HepG2 (cell line): ENCODE results near the gene HES7. TPM values are rescaled to one million over a fixed set of nuclear protein-coding genes. Genes with fewer than 3 reads are reported as not detected.
A peak's percentile ranks its signal among the peaks of the same experiment; 100 is the strongest.

Experiments used
- ERF ChIP-seq: IDR thresholded peaks from 2 replicates; pipeline ENCODE4 v1.6.1; 2018; ENCODE audit warnings: missing biosample characterization, missing genetic modification reagents
- HMGA1 ChIP-seq: sonication (generic); formaldehyde crosslinking; conservative IDR thresholded peaks from 2 replicates; pipeline ENCODE4 v1.4.0; 2020; ENCODE audit warnings: missing genetic modification reagents
- HOXA7 ChIP-seq: sonication (generic); formaldehyde crosslinking; IDR thresholded peaks from 2 replicates; pipeline ENCODE4 v1.8.1; 2022; ENCODE audit warnings: mild to moderate bottlenecking, missing genetic modification reagents, moderate library complexity
- KMT2B ChIP-seq: IDR thresholded peaks from 2 replicates; pipeline ENCODE4 v1.6.1; 2016; ENCODE audit warnings: missing genetic modification reagents, missing compliant biosample characterization
- MBNL3 ChIP-seq: fragments of 250-450 bp; sonication (Bioruptor Pico); conservative IDR thresholded peaks from 2 replicates; pipeline ENCODE4 v1.8.0; 2022; ENCODE audit warnings: mild to moderate bottlenecking, inconsistent platforms
- SNAPC2 ChIP-seq: sonication (generic); formaldehyde crosslinking; IDR thresholded peaks from 2 replicates; pipeline ENCODE4 v1.8.1; 2022; ENCODE audit warnings: mild to moderate bottlenecking, missing genetic modification reagents
- U2AF2 ChIP-seq: fragments of 200-400 bp; formaldehyde crosslinking; IDR thresholded peaks from 2 replicates; pipeline ENCODE4 v1.6.1; 2017; ENCODE audit warnings: low read depth, mild to moderate bottlenecking, low read length
- ZBTB7B ChIP-seq: sonication (generic); formaldehyde crosslinking; IDR thresholded peaks from 2 replicates; pipeline ENCODE4 v1.4.0; 2020; ENCODE audit warnings: missing genetic modification reagents
- ZFP62 ChIP-seq: sonication (generic); formaldehyde crosslinking; IDR thresholded peaks from 2 replicates; pipeline ENCODE4 v1.4.0; 2020; ENCODE audit warnings: missing genetic modification reagents
- ZNF333 ChIP-seq: sonication (generic); formaldehyde crosslinking; IDR thresholded peaks from 2 replicates; pipeline ENCODE4 v1.4.0; 2020; ENCODE audit warnings: mild to moderate bottlenecking, missing genetic modification reagents, borderline replicate concordance
- ZNF552 ChIP-seq: sonication (generic); formaldehyde crosslinking; IDR thresholded peaks from 2 replicates; pipeline ENCODE4 v1.9.0; 2022; ENCODE audit warnings: missing genetic modification reagents, mild to moderate bottlenecking, borderline replicate concordance
- ZSCAN21 ChIP-seq: sonication (generic); formaldehyde crosslinking; IDR thresholded peaks from 2 replicates; pipeline ENCODE4 v1.8.0; 2022; ENCODE audit warnings: mild to moderate bottlenecking, missing genetic modification reagents, moderate library complexity, borderline replicate concordance
- polyA plus RNA-seq, 8 experiments: library from polyadenylated mRNA; depleted of rRNA in 3 of 8; stranded (reverse) in 7 of 8; unstranded in 1 of 8; fragments of >200 nt; fragmentation: Illumina TruSeq in 4 of 8; extraction: Trizol in 4 of 8; gene quantifications; 2 replicates each; pipeline versions ENCODE4 v1.2.1 to v1.2.3, GENCODE V29; 2011 to 2016; ENCODE audit warnings: low read depth in 4 of 8, missing spikeins in 1 of 8, mixed read lengths in 1 of 8; ENCODE audit not compliant: insufficient read depth in 1 of 8
- total RNA-seq, 5 experiments: library from RNA; depleted of rRNA; stranded (reverse); fragments of >200 nt; fragmentation: Illumina TruSeq; extraction: Trizol; gene quantifications; 2 replicates each; pipeline ENCODE4 v1.2.3, GENCODE V29; 2016; ENCODE audit warnings: low read depth in 1 of 5
- TF ChIP-seq, protein P1 (sequence below): sonication (generic); formaldehyde crosslinking; IDR thresholded peaks from 2 replicates; pipeline ENCODE4 v1.5.1; 2020; ENCODE audit warnings: mild to moderate bottlenecking, missing genetic modification reagents, moderate library complexity
- TF ChIP-seq, protein P2 (sequence below): sonication (generic); formaldehyde crosslinking; IDR thresholded peaks from 2 replicates; pipeline ENCODE4 v1.4.0; 2020; ENCODE audit warnings: missing genetic modification reagents
- TF ChIP-seq, protein P3 (sequence below): sonication (generic); formaldehyde crosslinking; IDR thresholded peaks from 2 replicates; pipeline ENCODE4 v1.4.0; 2020; ENCODE audit warnings: missing genetic modification reagents
- TF ChIP-seq, protein P4 (sequence below): sonication (generic); formaldehyde crosslinking; IDR thresholded peaks from 2 replicates; pipeline ENCODE4 v1.8.0; 2022; ENCODE audit warnings: mild to moderate bottlenecking, missing genetic modification reagents, moderate library complexity
- TF ChIP-seq, protein P5 (sequence below): sonication (generic); formaldehyde crosslinking; IDR thresholded peaks from 2 replicates; pipeline ENCODE4 v1.4.0; 2020; ENCODE audit warnings: missing genetic modification reagents
- TF ChIP-seq, protein P6 (sequence below): fragments of 450-650 bp; IDR thresholded peaks from 2 replicates; pipeline ENCODE4 v1.6.1; 2016
- TF ChIP-seq, protein P7 (sequence below): sonication (generic); formaldehyde crosslinking; IDR thresholded peaks from 2 replicates; pipeline ENCODE4 v1.5.1; 2020; ENCODE audit warnings: missing genetic modification reagents, mild to moderate bottlenecking, borderline replicate concordance

The HES7 gene
- total and polyA plus RNA-seq, 2 of the 13 experiments (the other 11 are each of a cell fraction or from before 2014, with no cell fraction given), result not detected

DNA sequence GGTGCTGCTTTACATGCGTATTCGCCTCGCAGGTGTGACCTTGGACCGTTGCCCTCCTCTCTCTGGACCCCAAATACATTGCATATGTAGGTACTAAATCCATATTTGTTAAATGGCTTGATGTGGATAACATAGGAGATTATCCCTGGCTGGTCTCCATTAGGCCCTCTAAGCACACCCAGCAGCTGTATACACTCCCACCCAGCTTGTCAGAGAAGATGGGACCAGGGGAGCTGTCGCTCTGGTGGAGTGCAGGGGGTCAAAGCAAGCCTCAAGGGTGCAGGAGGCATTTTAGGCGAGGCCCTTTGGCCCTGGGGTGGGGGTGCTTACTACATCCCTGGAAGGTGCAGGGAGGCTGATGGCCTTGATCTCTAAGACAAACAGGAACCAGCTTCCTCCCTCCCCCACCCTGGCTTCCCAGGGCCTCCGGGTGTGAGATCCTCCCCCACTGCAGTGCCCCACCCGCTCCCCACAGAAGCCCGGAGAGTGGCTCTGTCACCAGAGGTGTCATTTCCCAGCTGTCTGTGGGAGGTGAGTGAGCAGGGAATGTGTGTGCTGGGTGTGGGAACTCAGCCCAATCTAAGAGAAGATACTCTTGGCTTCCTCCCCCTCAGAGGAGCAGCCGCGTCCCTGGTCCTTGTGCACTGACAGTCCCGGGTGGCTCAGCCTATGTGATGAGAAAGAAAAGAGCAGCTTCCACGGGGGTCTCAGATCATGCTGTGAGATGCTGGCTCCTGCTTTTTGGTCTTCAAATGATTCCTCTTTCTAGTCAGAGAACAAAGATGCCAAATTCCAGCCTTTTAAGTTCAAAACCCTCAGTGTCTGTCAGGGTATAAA, 40.3 kb upstream of the HES7 start (continued):
- TF ChIP-seq, protein P1, sequence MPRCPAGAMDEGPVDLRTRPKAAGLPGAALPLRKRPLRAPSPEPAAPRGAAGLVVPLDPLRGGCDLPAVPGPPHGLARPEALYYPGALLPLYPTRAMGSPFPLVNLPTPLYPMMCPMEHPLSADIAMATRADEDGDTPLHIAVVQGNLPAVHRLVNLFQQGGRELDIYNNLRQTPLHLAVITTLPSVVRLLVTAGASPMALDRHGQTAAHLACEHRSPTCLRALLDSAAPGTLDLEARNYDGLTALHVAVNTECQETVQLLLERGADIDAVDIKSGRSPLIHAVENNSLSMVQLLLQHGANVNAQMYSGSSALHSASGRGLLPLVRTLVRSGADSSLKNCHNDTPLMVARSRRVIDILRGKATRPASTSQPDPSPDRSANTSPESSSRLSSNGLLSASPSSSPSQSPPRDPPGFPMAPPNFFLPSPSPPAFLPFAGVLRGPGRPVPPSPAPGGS (CRISPR knock-in tag), result no peak
- TF ChIP-seq, protein P2, sequence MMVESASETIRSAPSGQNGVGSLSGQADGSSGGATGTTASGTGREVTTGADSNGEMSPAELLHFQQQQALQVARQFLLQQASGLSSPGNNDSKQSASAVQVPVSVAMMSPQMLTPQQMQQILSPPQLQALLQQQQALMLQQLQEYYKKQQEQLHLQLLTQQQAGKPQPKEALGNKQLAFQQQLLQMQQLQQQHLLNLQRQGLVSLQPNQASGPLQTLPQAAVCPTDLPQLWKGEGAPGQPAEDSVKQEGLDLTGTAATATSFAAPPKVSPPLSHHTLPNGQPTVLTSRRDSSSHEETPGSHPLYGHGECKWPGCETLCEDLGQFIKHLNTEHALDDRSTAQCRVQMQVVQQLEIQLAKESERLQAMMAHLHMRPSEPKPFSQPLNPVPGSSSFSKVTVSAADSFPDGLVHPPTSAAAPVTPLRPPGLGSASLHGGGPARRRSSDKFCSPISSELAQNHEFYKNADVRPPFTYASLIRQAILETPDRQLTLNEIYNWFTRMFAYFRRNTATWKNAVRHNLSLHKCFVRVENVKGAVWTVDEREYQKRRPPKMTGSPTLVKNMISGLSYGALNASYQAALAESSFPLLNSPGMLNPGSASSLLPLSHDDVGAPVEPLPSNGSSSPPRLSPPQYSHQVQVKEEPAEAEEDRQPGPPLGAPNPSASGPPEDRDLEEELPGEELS (CRISPR knock-in tag), result peak; percentile 52; the same call in 1 of the 2 replicates
- peak; percentile 71 for TF ChIP-seq ZBTB7B (CRISPR knock-in tag)
- TF ChIP-seq, protein P3, sequence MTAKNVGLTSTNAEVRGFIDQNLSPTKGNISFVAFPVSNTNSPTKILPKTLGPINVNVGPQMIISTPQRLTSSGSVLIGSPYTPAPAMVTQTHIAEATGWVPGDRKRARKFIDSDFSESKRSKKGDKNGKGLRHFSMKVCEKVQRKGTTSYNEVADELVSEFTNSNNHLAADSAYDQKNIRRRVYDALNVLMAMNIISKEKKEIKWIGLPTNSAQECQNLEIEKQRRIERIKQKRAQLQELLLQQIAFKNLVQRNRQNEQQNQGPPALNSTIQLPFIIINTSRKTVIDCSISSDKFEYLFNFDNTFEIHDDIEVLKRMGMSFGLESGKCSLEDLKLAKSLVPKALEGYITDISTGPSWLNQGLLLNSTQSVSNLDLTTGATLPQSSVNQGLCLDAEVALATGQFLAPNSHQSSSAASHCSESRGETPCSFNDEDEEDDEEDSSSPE (CRISPR knock-in tag), result no peak
- TF ChIP-seq KMT2B (CRISPR knock-in tag), result no peak
- TF ChIP-seq SNAPC2 (CRISPR knock-in tag), result no peak
- TF ChIP-seq ERF (CRISPR knock-in tag), result 0 out of 2 replicates have a peak, but pooled peaks have one; percentile 4
- TF ChIP-seq, protein P4, sequence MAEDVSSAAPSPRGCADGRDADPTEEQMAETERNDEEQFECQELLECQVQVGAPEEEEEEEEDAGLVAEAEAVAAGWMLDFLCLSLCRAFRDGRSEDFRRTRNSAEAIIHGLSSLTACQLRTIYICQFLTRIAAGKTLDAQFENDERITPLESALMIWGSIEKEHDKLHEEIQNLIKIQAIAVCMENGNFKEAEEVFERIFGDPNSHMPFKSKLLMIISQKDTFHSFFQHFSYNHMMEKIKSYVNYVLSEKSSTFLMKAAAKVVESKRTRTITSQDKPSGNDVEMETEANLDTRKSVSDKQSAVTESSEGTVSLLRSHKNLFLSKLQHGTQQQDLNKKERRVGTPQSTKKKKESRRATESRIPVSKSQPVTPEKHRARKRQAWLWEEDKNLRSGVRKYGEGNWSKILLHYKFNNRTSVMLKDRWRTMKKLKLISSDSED (CRISPR knock-in tag), result no peak
- no peak for TF ChIP-seq ZSCAN21 (CRISPR knock-in tag)
- TF ChIP-seq, protein P5, sequence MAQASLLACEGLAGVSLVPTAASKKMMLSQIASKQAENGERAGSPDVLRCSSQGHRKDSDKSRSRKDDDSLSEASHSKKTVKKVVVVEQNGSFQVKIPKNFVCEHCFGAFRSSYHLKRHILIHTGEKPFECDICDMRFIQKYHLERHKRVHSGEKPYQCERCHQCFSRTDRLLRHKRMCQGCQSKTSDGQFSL (CRISPR knock-in tag), result peak; percentile 83; the same call in 1 of the 2 replicates
- no peak for TF ChIP-seq ZNF333 (CRISPR knock-in tag)
- TF ChIP-seq ZNF552 (CRISPR knock-in tag), result 0 out of 2 replicates have a peak, but pooled peaks have one; percentile 50
- no peak for TF ChIP-seq ZFP62 (CRISPR knock-in tag)
- no peak for TF ChIP-seq HOXA7 (CRISPR knock-in tag)
- TF ChIP-seq, protein P6, sequence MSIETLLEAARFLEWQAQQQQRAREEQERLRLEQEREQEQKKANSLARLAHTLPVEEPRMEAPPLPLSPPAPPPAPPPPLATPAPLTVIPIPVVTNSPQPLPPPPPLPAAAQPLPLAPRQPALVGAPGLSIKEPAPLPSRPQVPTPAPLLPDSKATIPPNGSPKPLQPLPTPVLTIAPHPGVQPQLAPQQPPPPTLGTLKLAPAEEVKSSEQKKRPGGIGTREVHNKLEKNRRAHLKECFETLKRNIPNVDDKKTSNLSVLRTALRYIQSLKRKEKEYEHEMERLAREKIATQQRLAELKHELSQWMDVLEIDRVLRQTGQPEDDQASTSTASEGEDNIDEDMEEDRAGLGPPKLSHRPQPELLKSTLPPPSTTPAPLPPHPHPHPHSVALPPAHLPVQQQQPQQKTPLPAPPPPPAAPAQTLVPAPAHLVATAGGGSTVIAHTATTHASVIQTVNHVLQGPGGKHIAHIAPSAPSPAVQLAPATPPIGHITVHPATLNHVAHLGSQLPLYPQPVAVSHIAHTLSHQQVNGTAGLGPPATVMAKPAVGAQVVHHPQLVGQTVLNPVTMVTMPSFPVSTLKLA, result no peak
- TF ChIP-seq U2AF2, result no peak
- TF ChIP-seq, protein P7, sequence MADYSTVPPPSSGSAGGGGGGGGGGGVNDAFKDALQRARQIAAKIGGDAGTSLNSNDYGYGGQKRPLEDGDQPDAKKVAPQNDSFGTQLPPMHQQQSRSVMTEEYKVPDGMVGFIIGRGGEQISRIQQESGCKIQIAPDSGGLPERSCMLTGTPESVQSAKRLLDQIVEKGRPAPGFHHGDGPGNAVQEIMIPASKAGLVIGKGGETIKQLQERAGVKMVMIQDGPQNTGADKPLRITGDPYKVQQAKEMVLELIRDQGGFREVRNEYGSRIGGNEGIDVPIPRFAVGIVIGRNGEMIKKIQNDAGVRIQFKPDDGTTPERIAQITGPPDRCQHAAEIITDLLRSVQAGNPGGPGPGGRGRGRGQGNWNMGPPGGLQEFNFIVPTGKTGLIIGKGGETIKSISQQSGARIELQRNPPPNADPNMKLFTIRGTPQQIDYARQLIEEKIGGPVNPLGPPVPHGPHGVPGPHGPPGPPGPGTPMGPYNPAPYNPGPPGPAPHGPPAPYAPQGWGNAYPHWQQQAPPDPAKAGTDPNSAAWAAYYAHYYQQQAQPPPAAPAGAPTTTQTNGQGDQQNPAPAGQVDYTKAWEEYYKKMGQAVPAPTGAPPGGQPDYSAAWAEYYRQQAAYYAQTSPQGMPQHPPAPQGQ, result no peak
- no peak for TF ChIP-seq MBNL3
- TF ChIP-seq HMGA1 (CRISPR knock-in tag), result no peak
